Chondrocyte (in vitro differentiated cells): ENCODE data around the gene XAF1. TPM values are rescaled to one million over a fixed set of nuclear protein-coding genes. Genes with fewer than 3 reads are reported as not detected.

ENCODE experiments used
- DNase-seq: peaks from one replicate; pipeline ENCODE4 v3.0.0; 2021; ENCODE audit warnings: mixed read lengths, low spot score
- H3K27ac Mint-ChIP-seq: one replicate; pipeline ENCODE4 v1.8.0; 2021; ENCODE audit warnings: mild to moderate bottlenecking, moderate library complexity, mixed read lengths; ENCODE audit not compliant: unreplicated experiment
- H3K27me3 Mint-ChIP-seq: 2 replicates; pipeline ENCODE4 v1.8.0; 2021; ENCODE audit warnings: low read depth, mixed read lengths
- H3K36me3 Mint-ChIP-seq: 2 replicates; pipeline ENCODE4 v1.8.0; 2021; ENCODE audit warnings: low read depth, mixed read lengths
- H3K4me1 Mint-ChIP-seq: 2 replicates; pipeline ENCODE4 v1.8.0; 2021; ENCODE audit warnings: low read depth, mild to moderate bottlenecking, mixed read lengths
- H3K4me3 Mint-ChIP-seq: one replicate; pipeline ENCODE4 v1.8.0; 2021; ENCODE audit warnings: mild to moderate bottlenecking, moderate library complexity, mixed read lengths; ENCODE audit not compliant: unreplicated experiment
- H3K9me3 Mint-ChIP-seq: 2 replicates; pipeline ENCODE4 v1.8.0; 2021; ENCODE audit warnings: low read depth, mixed read lengths
- CTCF ChIP-seq: fragments of 200-600 bp; sonication (generic); IDR thresholded peaks from 2 replicates; pipeline ENCODE4 v1.5.0; 2021; ENCODE audit warnings: antibody characterized with exemption, mild to moderate bottlenecking, moderate library complexity
- long read RNA-seq: library from polyadenylated mRNA; stranded (forward); transcript quantifications from one replicate; pipeline ENCODE4 v2.0.0, GENCODE V29; 2021
- total RNA-seq: library from RNA; stranded (reverse); gene quantifications from 3 replicates; pipeline ENCODE4 v1.2.1, GENCODE V29; 2021

XAF1 gene
- total RNA-seq, result 0.36 to 0.40 TPM in 2 of 3 replicates, not detected in the other
- long read RNA-seq, result 0 reads

- Mint-ChIP-seq H3K27me3 (no peaks in the 10 kb centered on the region), H3K27ac (no peak within 1 kb of the TSS), H3K9me3 (no peaks in the 10 kb centered on the region), H3K4me1 (peaks cover 29% of the 10 kb centered on the region), H3K4me3 (no peak within 1 kb of the TSS), H3K36me3 (no peaks in the 10 kb centered on the region)
- DNase-seq, result no peak
- TF ChIP-seq CTCF, result no peak
Observed at GRCh38 chr17:6755731-6756184, at the start of gene XAF1. Gene XAF1 (plus strand): TSS chr17:6756046. CDS start chr17:6756079, 33 bp downstream.

GRCh38 chr17:6706499-6706898 is 49.3 kb upstream of the XAF1 start:
- no peak for TF ChIP-seq CTCF
- no peak overlapping the region for H3K4me3 Mint-ChIP-seq
- no peaks in the 10 kb centered on the region for H3K9me3 Mint-ChIP-seq
- H3K4me1 Mint-ChIP-seq, result no peaks in the 10 kb centered on the region
- H3K36me3 Mint-ChIP-seq, result no peaks in the 10 kb centered on the region
- no peak overlapping the region for H3K27ac Mint-ChIP-seq
- DNase-seq, result peak; percentile 81
- H3K27me3 Mint-ChIP-seq, result peaks cover 55% of the 10 kb centered on the region

GRCh38 chr17:6706996-6707395 is 48.9 kb upstream of the XAF1 start:
- peak; percentile 68 for DNase-seq
- Mint-ChIP-seq H3K36me3 (no peaks in the 10 kb centered on the region), H3K27me3 (peaks cover 59% of the 10 kb centered on the region), H3K9me3 (no peaks in the 10 kb centered on the region), H3K4me3 (no peak overlapping the region), H3K4me1 (peaks cover under 1% of the 10 kb centered on the region), H3K27ac (no peak overlapping the region)
- TF ChIP-seq CTCF, result no peak

- no peak for DNase-seq
- peaks cover 66% of the 10 kb centered on the region for H3K27me3 Mint-ChIP-seq
- TF ChIP-seq CTCF, result no peak
- no peak overlapping the region for H3K27ac Mint-ChIP-seq
- no peaks in the 10 kb centered on the region for H3K36me3 Mint-ChIP-seq
- H3K4me1 Mint-ChIP-seq, result peaks cover 12% of the 10 kb centered on the region
- no peaks in the 10 kb centered on the region for H3K9me3 Mint-ChIP-seq
- no peak overlapping the region for H3K4me3 Mint-ChIP-seq
Observed at GRCh38 chr17:6708357-6708961, 47.4 kb upstream of the XAF1 start.

- H3K27ac Mint-ChIP-seq, result no peak overlapping the region
- H3K27me3 Mint-ChIP-seq, result peaks cover 66% of the 10 kb centered on the region
- H3K4me1 Mint-ChIP-seq, result peaks cover 21% of the 10 kb centered on the region
- H3K36me3 Mint-ChIP-seq, result peaks cover 2% of the 10 kb centered on the region
- TF ChIP-seq CTCF, result no peak
- H3K9me3 Mint-ChIP-seq, result peaks cover 8% of the 10 kb centered on the region
- no peak overlapping the region for H3K4me3 Mint-ChIP-seq
- no peak for DNase-seq
Observed at GRCh38 chr17:6710317-6710716, 45.5 kb upstream of the XAF1 start.
